GM12891 (cell line): ENCODE measurements around the gene DCLK1.

Experiments used
- POLR2A ChIP-seq: IDR thresholded peaks from 2 replicates; pipeline ENCODE4 v1.6.1; 2011; ENCODE audit warnings: low read depth, low read length, control low read depth
- POLR2AphosphoS5 ChIP-seq: IDR thresholded peaks from 2 replicates; pipeline ENCODE4 v1.6.1; 2011; ENCODE audit warnings: low read depth, low read length, control low read depth
- POU2F2 ChIP-seq: IDR thresholded peaks from 2 replicates; pipeline ENCODE4 v1.6.1; 2011; ENCODE audit warnings: low read depth, mild to moderate bottlenecking, control low read depth, low read length, moderate library complexity
- SPI1 ChIP-seq: IDR thresholded peaks from 2 replicates; pipeline ENCODE4 v1.6.1; 2011; ENCODE audit warnings: low read depth, low read length, control low read depth

- no peak for TF ChIP-seq POU2F2
- TF ChIP-seq SPI1, result no peak
- no peak for TF ChIP-seq POLR2A
- no peak for TF ChIP-seq POLR2AphosphoS5
These were observed 152.4 kb downstream of the DCLK1 start for GRCh38 chr13:35978607-35979316.
